ENCODE results near the gene RASEF.
A peak's percentile ranks its signal among the peaks of the same experiment; 100 is the strongest.

The RASEF gene

GRCh38 chr9:82993856-82994605 is 68.9 kb downstream of the RASEF start:
- peaks cover 0 to 9% of the 10 kb centered on the region in 2 donors for H3K27me3 Mint-ChIP-seq
- no peaks in the 10 kb centered on the region for H3K4me1 Mint-ChIP-seq
- no peaks in the 10 kb centered on the region for H3K36me3 Mint-ChIP-seq
- DNase-seq (no peak), ATAC-seq (replicated peaks) (no peak)
- no peak overlapping the region for H3K27ac Mint-ChIP-seq
- no peaks in the 10 kb centered on the region for H3K9me3 Mint-ChIP-seq
- no peak overlapping the region for H3K4me3 Mint-ChIP-seq

GRCh38 chr9:82991671-82992070 is 71.3 kb downstream of the RASEF start:
- H3K36me3 Mint-ChIP-seq = no peaks in the 10 kb centered on the region

GRCh38 chr9:82989929-82990328 is 73.0 kb downstream of the RASEF start:
- Mint-ChIP-seq H3K27me3 (peaks cover 0 to 9% of the 10 kb centered on the region in 2 donors), H3K4me3 (no peak overlapping the region), H3K27ac (no peak overlapping the region), H3K36me3 (no peaks in the 10 kb centered on the region), H3K4me1 (no peaks in the 10 kb centered on the region), H3K9me3 (no peaks in the 10 kb centered on the region)
- ATAC-seq (replicated peaks) = no peak
- DNase-seq = no peak

More at GRCh38 chr9:82991671-82992070, 71.3 kb downstream of the RASEF start:
- DNase-seq (no peak), ATAC-seq (replicated peaks) (no peak)
- Mint-ChIP-seq H3K27me3 (peaks cover 0 to 9% of the 10 kb centered on the region in 2 donors), H3K9me3 (no peaks in the 10 kb centered on the region), H3K4me1 (no peaks in the 10 kb centered on the region), H3K4me3 (no peak overlapping the region), H3K27ac (no peak overlapping the region)

- no peaks in the 10 kb centered on the region for H3K36me3 Mint-ChIP-seq
- peaks cover 0 to 2% of the 10 kb centered on the region in 2 donors for H3K4me1 Mint-ChIP-seq
- H3K27me3 Mint-ChIP-seq = peaks cover 0 to 9% of the 10 kb centered on the region in 2 donors
- no peak for DNase-seq
- no peak overlapping the region for H3K4me3 Mint-ChIP-seq
- H3K27ac Mint-ChIP-seq = no peak overlapping the region
- H3K9me3 Mint-ChIP-seq = no peaks in the 10 kb centered on the region
- no peak for ATAC-seq (replicated peaks)
Measured at GRCh38 chr9:82988488-82988887, 74.5 kb downstream of the RASEF start.

- Mint-ChIP-seq H3K4me1 (peaks cover under 1 to 12% of the 10 kb centered on the region in 2 donors), H3K27ac (no peak overlapping the region), H3K27me3 (peaks cover 0 to 9% of the 10 kb centered on the region in 2 donors), H3K9me3 (no peaks in the 10 kb centered on the region), H3K36me3 (no peaks in the 10 kb centered on the region), H3K4me3 (no peak overlapping the region)
- no peak for ATAC-seq (replicated peaks)
- no peak for DNase-seq
Measured at GRCh38 chr9:82987370-82988189, 75.4 kb downstream of the RASEF start.

- Mint-ChIP-seq H3K27ac (no peak overlapping the region), H3K9me3 (peaks cover 6% of the 10 kb centered on the region in 2 donors), H3K4me3 (no peak overlapping the region), H3K36me3 (peaks cover 0 to 5% of the 10 kb centered on the region in 2 donors), H3K27me3 (peaks cover 7 to 11% of the 10 kb centered on the region in 2 donors), H3K4me1 (peaks cover 6 to 15% of the 10 kb centered on the region in 2 donors)
- ATAC-seq (replicated peaks) (no peak), DNase-seq (no peak)
Measured at GRCh38 chr9:82981552-82981951, 81.4 kb downstream of the RASEF start.

GRCh38 chr9:82975176-82975575 is 87.8 kb downstream of the RASEF start:
- ATAC-seq (replicated peaks) (no peak), DNase-seq (no peak)
- Mint-ChIP-seq H3K27ac (no peak overlapping the region), H3K27me3 (peaks cover 13 to 27% of the 10 kb centered on the region in 2 donors), H3K4me1 (no peaks in the 10 kb centered on the region), H3K9me3 (peaks cover 6 to 9% of the 10 kb centered on the region in 2 donors), H3K36me3 (peaks cover 0 to 5% of the 10 kb centered on the region in 2 donors), H3K4me3 (no peak overlapping the region)

GRCh38 chr9:82972446-82972845 is 90.5 kb downstream of the RASEF start:
- H3K4me3 Mint-ChIP-seq = no peak overlapping the region
- peaks cover 13 to 23% of the 10 kb centered on the region in 2 donors for H3K27me3 Mint-ChIP-seq
- ATAC-seq (replicated peaks) (no peak), DNase-seq (no peak)
- H3K9me3 Mint-ChIP-seq = peaks cover 4 to 9% of the 10 kb centered on the region in 2 donors
- H3K36me3 Mint-ChIP-seq = peaks cover 0 to 5% of the 10 kb centered on the region in 2 donors
- H3K4me1 Mint-ChIP-seq = no peaks in the 10 kb centered on the region
- H3K27ac Mint-ChIP-seq = no peak overlapping the region

- peaks cover 6 to 13% of the 10 kb centered on the region in 2 donors for H3K27me3 Mint-ChIP-seq
- DNase-seq (no peak), ATAC-seq (replicated peaks) (no peak)
- no peak overlapping the region for H3K27ac Mint-ChIP-seq
- no peaks in the 10 kb centered on the region for H3K36me3 Mint-ChIP-seq
- no peaks in the 10 kb centered on the region for H3K4me1 Mint-ChIP-seq
- no peak overlapping the region for H3K4me3 Mint-ChIP-seq
- H3K9me3 Mint-ChIP-seq = peaks cover 0 to 3% of the 10 kb centered on the region in 2 donors
Measured at GRCh38 chr9:82970359-82970758, 92.6 kb downstream of the RASEF start.

- Mint-ChIP-seq H3K9me3 (peaks cover 0 to 3% of the 10 kb centered on the region in 2 donors), H3K27me3 (peaks cover 0 to 6% of the 10 kb centered on the region in 2 donors), H3K36me3 (no peaks in the 10 kb centered on the region), H3K27ac (no peak overlapping the region), H3K4me3 (no peak overlapping the region), H3K4me1 (no peaks in the 10 kb centered on the region)
- no peak for DNase-seq
- no peak for ATAC-seq (replicated peaks)
Measured at GRCh38 chr9:82969291-82969690, 93.7 kb downstream of the RASEF start.

GRCh38 chr9:82968816-82969215 is 94.1 kb downstream of the RASEF start:
- Mint-ChIP-seq H3K4me1 (no peaks in the 10 kb centered on the region), H3K9me3 (peaks cover 0 to 3% of the 10 kb centered on the region in 2 donors), H3K27me3 (peaks cover 0 to 6% of the 10 kb centered on the region in 2 donors), H3K36me3 (no peaks in the 10 kb centered on the region), H3K27ac (no peak overlapping the region), H3K4me3 (no peak overlapping the region)
- DNase-seq = no peak
- no peak for ATAC-seq (replicated peaks)

GRCh38 chr9:82968388-82968787 is 94.6 kb downstream of the RASEF start:
- Mint-ChIP-seq H3K27me3 (peaks cover 0 to 2% of the 10 kb centered on the region in 2 donors), H3K36me3 (no peaks in the 10 kb centered on the region), H3K4me1 (no peaks in the 10 kb centered on the region), H3K27ac (no peak overlapping the region), H3K9me3 (peaks cover 0 to 3% of the 10 kb centered on the region in 2 donors), H3K4me3 (no peak overlapping the region)
- DNase-seq = no peak
- ATAC-seq (replicated peaks) = no peak

GRCh38 chr9:82961504-82962125 is 101.3 kb downstream of the RASEF start:
- ATAC-seq (replicated peaks) = peak; percentile 89 to 90
- H3K4me3 Mint-ChIP-seq = no peak overlapping the region
- no peaks in the 10 kb centered on the region for H3K36me3 Mint-ChIP-seq
- DNase-seq = peak; percentile 49
- H3K27ac Mint-ChIP-seq = no peak overlapping the region
- H3K9me3 Mint-ChIP-seq = no peaks in the 10 kb centered on the region
- no peaks in the 10 kb centered on the region for H3K27me3 Mint-ChIP-seq
- no peaks in the 10 kb centered on the region for H3K4me1 Mint-ChIP-seq

All from stimulated activated naive B cell treated with anti-CD40 and anti-IgM and Interleukin-4, amounts not matched to agents 10 μg/mL and 1 μg/mL and 100 μg/mL, for 72 hours (primary cell).